A549 (cell line): Measurements from ENCODE around the gene CNTN4.

ENCODE experiments used
- CTCF ChIP-seq: fragments of >200 bp; sonication (Bioruptor Twin); formaldehyde crosslinking; IDR thresholded peaks from 3 replicates; pipeline ENCODE4 v1.5.1; 2016
- ELK1 ChIP-seq: fragments of 150-350 bp; IDR thresholded peaks from 2 replicates; pipeline ENCODE4 v1.6.1; 2014; ENCODE audit warnings: low read depth, mild to moderate bottlenecking, low read length
- MYC ChIP-seq: IDR thresholded peaks from 2 replicates; pipeline ENCODE4 v1.6.1; 2012; ENCODE audit warnings: mild to moderate bottlenecking, inconsistent platforms, low read length, improper control_type of control experiment, borderline replicate concordance
- USF2 ChIP-seq: fragments of 450-650 bp; IDR thresholded peaks from 2 replicates; pipeline ENCODE4 v1.6.1; 2014; ENCODE audit warnings: antibody characterized with exemption

- TF ChIP-seq USF2 (no peak), CTCF (no peak), ELK1 (no peak), MYC (no peak)
These were observed 498.9 kb downstream of the CNTN4 start for GRCh38 chr3:2597615-2598014.
